BJ (cell line): ENCODE results near the gene SPPL2A. TPM values are rescaled to one million over a fixed set of nuclear protein-coding genes. Genes with fewer than 3 reads are reported as not detected.

Experiments used
- CTCF ChIA-PET: fragments of 350-600 bp; formaldehyde crosslinking; extraction: SDS; loops from one replicate; lab custom pipeline; 2021; ENCODE audit warnings: antibody characterized with exemption, inconsistent platforms; lab: Yijun Ruan, JAX
- POLR2A ChIA-PET: fragments of 300-600 bp; sonication (Branson Sonifier 250); formaldehyde crosslinking; extraction: SDS; loops from one replicate; lab custom pipeline; 2021; ENCODE audit warnings: antibody characterized with exemption; lab: Charles Lee
- DNase-seq: peaks from one replicate; pipeline ENCODE4 v3.0.0-alpha.2; 2011; ENCODE audit warnings: low read depth
- H3K27me3 ChIP-seq: 2 replicates; pipeline ENCODE4 v1.6.0; 2011; ENCODE audit warnings: low read length; ENCODE audit not compliant: control insufficient read depth, insufficient read depth
- H3K36me3 ChIP-seq: 2 replicates; pipeline ENCODE4 v1.5.1; 2011; ENCODE audit warnings: low read length; ENCODE audit not compliant: control insufficient read depth, insufficient read depth
- H3K4me3 ChIP-seq: 2 replicates; pipeline ENCODE4 v1.5.1; 2011; ENCODE audit warnings: low read depth, mild to moderate bottlenecking, control low read depth, low read length
- CTCF ChIP-seq: IDR thresholded peaks from 2 replicates; pipeline ENCODE4 v1.5.1; 2011; ENCODE audit warnings: low read depth, mild to moderate bottlenecking, control low read depth, inconsistent platforms, low read length, moderate library complexity; ENCODE audit not compliant: insufficient read depth
- polyA plus RNA-seq: library from polyadenylated mRNA; depleted of rRNA; stranded (reverse); fragments of >200 nt; gene quantifications from 2 replicates; pipeline ENCODE4 v1.2.3, GENCODE V29; 2011; rRNA removed
- small RNA-seq: library from RNA; depleted of rRNA; stranded (forward); fragments of <200 nt; gene quantifications from one replicate; pipeline ENCODE3, GENCODE V24; 2012; ENCODE audit warnings: low replicate concordance, low read depth; ENCODE audit not compliant: insufficient read length

SPPL2A gene
- polyA plus RNA-seq, 1 experiment, result 48.6 TPM

GRCh38 chr15:50665938-50666337, 99.6 kb downstream of the SPPL2A start:
- no peak for DNase-seq
- TF ChIP-seq CTCF, result no peak
- H3K27me3 ChIP-seq, result no peaks in the 10 kb centered on the region
- H3K4me3 ChIP-seq, result no peak overlapping the region
- POLR2A ChIA-PET, result no interaction called here
- H3K36me3 ChIP-seq, result peaks cover 1% of the 10 kb centered on the region; the same call in 1 of the 2 replicates
- CTCF ChIA-PET, result interaction anchor here (1.1 kb wide), 1 partner anchor 211 kb away, joined by 4 read pairs; no protein-coding TSS in a partner anchor

- no peak for DNase-seq
- POLR2A ChIA-PET, result no interaction called here
- CTCF ChIA-PET, result interaction anchor here (0.6 kb wide), 1 partner anchor 340 kb away, joined by 3 read pairs; no protein-coding TSS in a partner anchor
- no peak for TF ChIP-seq CTCF
- Histone ChIP-seq H3K27me3 (no peaks in the 10 kb centered on the region), H3K36me3 (peaks cover 8% of the 10 kb centered on the region), H3K4me3 (no peak overlapping the region)
Measured at GRCh38 chr15:50655555-50655954, 110.0 kb downstream of the SPPL2A start.

- Histone ChIP-seq H3K4me3 (no peak overlapping the region), H3K27me3 (no peaks in the 10 kb centered on the region), H3K36me3 (peaks cover 8% of the 10 kb centered on the region)
- no peak for DNase-seq
- ChIA-PET POLR2A (no interaction called here), CTCF (no interaction called here)
- TF ChIP-seq CTCF, result no peak
Measured at GRCh38 chr15:50653156-50653743, 112.3 kb downstream of the SPPL2A start.

GRCh38 chr15:50652671-50653070, 112.8 kb downstream of the SPPL2A start:
- ChIA-PET CTCF (no interaction called here), POLR2A (no interaction called here)
- Histone ChIP-seq H3K4me3 (no peak overlapping the region), H3K36me3 (peaks cover 8% of the 10 kb centered on the region), H3K27me3 (no peaks in the 10 kb centered on the region)
- no peak for DNase-seq
- TF ChIP-seq CTCF, result no peak

Small RNA genes within 50 kb of the gene (small RNA-seq; reads per million reads assigned to genes)
- gene AC012100.1, result not detected
- gene RN7SL354P, result not detected

Other genes with a start within 250 kb of the SPPL2A start
- 0.15 TPM in 1 of 2 replicates, not detected in the other for gene USP50, start 219.0 kb downstream of the SPPL2A start, polyA plus RNA-seq
- gene TRPM7, start 78.9 kb downstream of the SPPL2A start, polyA plus RNA-seq, result 9.9 and 22.9 TPM in 2 replicates
- gene AP4E1, start 143.0 kb upstream of the SPPL2A start, polyA plus RNA-seq, result 1.8 and 4.2 TPM in 2 replicates